GM12878 (cell line): ENCODE data around the gene RAP2C. TPM values are rescaled to one million over a fixed set of nuclear protein-coding genes. Genes with fewer than 3 reads are reported as not detected.

Experiments used
- ATAC-seq: fragments of 200-7000 bp; cut with Tn5 transposase; 3 replicates; pipeline ENCODE4 v1.9.1; 2020; ENCODE audit warnings: mild to moderate bottlenecking, moderate library complexity
- BruUV-seq: library from RNA; stranded (reverse); fragments of 400-500 nt; replicated peaks from 2 replicates; lab custom pipeline; 2021; lab: Mats Ljungman, UMichigan
- CTCF ChIA-PET: fragments of 300-600 bp; sonication (Branson Sonifier 250); formaldehyde crosslinking; extraction: SDS; loops from one replicate; lab custom pipeline; 2021; ENCODE audit warnings: inconsistent platforms; lab: Yijun Ruan, JAX
- POLR2A ChIA-PET: fragments of 350-600 bp; formaldehyde crosslinking; extraction: SDS; loops from one replicate; lab custom pipeline; 2021; ENCODE audit warnings: inconsistent platforms; lab: Charles Lee
- RAD21 ChIA-PET: fragments of 300-600 bp; sonication (Branson Sonifier 250); formaldehyde crosslinking; loops from one replicate; lab custom pipeline; 2023; ENCODE audit warnings: antibody characterized with exemption; ENCODE audit not compliant: unreplicated experiment; lab: Charles Lee
- SMC1A ChIA-PET: fragments of 300-600 bp; sonication (Branson Sonifier 250); formaldehyde crosslinking; loops from one replicate; lab custom pipeline; 2023; ENCODE audit not compliant: unreplicated experiment, uncharacterized antibody; lab: Charles Lee
- DNase-seq: peaks from one replicate; pipeline ENCODE4 v3.0.0-alpha.2; 2011; ENCODE audit warnings: low read depth, low spot score
- FAIRE-seq: peaks from 3 replicates; lab custom pipeline; 2011; peaks lifted over from hg19 to GRCh38; lab: Jason Lieb, UNC
- H2AFZ ChIP-seq: 2 replicates; pipeline ENCODE4 v1.6.0; 2011; ENCODE audit warnings: low read depth, low read length, control low read depth; ENCODE audit not compliant: control insufficient read depth
- H3K27ac ChIP-seq: 2 replicates; pipeline ENCODE4 v1.5.1; 2011; ENCODE audit warnings: control low read depth; ENCODE audit not compliant: control insufficient read depth, insufficient read depth
- H3K27me3 ChIP-seq, 2 experiments: replicated peaks in 1 of 2; 2 replicates each; pipeline versions ENCODE4 v1.6.0 to v1.6.1; 2011; ENCODE audit warnings: low read length in 1 of 2; ENCODE audit not compliant: control insufficient read depth in 2 of 2, insufficient read depth in 2 of 2
- H3K36me3 ChIP-seq, 2 experiments: 2 replicates each; pipeline ENCODE4 v1.5.1; 2011; ENCODE audit warnings: low read length in 1 of 2; ENCODE audit not compliant: control insufficient read depth in 2 of 2, insufficient read depth in 2 of 2
- H3K4me1 ChIP-seq: 2 replicates; pipeline ENCODE4 v1.6.1; 2011; ENCODE audit warnings: mild to moderate bottlenecking, low read length, moderate library complexity, mixed read lengths; ENCODE audit not compliant: control insufficient read depth, insufficient read depth
- H3K4me2 ChIP-seq: 2 replicates; pipeline ENCODE4 v1.6.0; 2011; ENCODE audit warnings: control low read depth; ENCODE audit not compliant: control insufficient read depth, insufficient read depth
- H3K4me3 ChIP-seq: fragments of 200-600 bp; sonication (generic); 2 replicates; pipeline ENCODE4 v1.5.1; 2016
- H3K79me2 ChIP-seq: 2 replicates; pipeline ENCODE4 v1.6.0; 2011; ENCODE audit warnings: low read length; ENCODE audit not compliant: control insufficient read depth, insufficient read depth
- H3K9ac ChIP-seq: 2 replicates; pipeline ENCODE4 v1.8.0; 2011; ENCODE audit warnings: low read length, control low read depth, mixed read lengths; ENCODE audit not compliant: control insufficient read depth, insufficient read depth
- H3K9me3 ChIP-seq: replicated peaks from 3 replicates; pipeline ENCODE4 v1.5.1; 2011; ENCODE audit warnings: mild to moderate bottlenecking, low read length; ENCODE audit not compliant: control insufficient read depth, insufficient read depth
- H4K20me1 ChIP-seq: 2 replicates; pipeline ENCODE4 v1.6.0; 2011; ENCODE audit not compliant: control insufficient read depth, insufficient read depth
- SPI1 ChIP-seq: IDR thresholded peaks from 2 replicates; pipeline ENCODE4 v1.6.1; 2011; ENCODE audit warnings: low read depth, mild to moderate bottlenecking, low read length, moderate library complexity, borderline replicate concordance; ENCODE audit not compliant: insufficient read depth
- ZBTB4 ChIP-seq: fragments of 450-650 bp; formaldehyde crosslinking; IDR thresholded peaks from 2 replicates; pipeline ENCODE4 v1.4.0; 2022; ENCODE audit warnings: mild to moderate bottlenecking, moderate library complexity
- WGBS: methylation state at CpG from one replicate; pipeline ENCODE4 v1.1.6; 2016; ENCODE audit warnings: low lambda C conversion rate; ENCODE audit not compliant: insufficient replicate concordance, insufficient coverage; ENCODE audit errors: missing lambda C conversion rate; 5-methylcytosine and 5-hydroxymethylcytosine counted together
- in situ Hi-C: fragments of 300-500 bp; cut with MboI; formaldehyde crosslinking; loops from 9 replicates; pipeline ENCODE4 v1.14.3; 2018; ENCODE audit warnings: mixed read lengths
- intact Hi-C: fragments of 100-400 bp; cut with micrococcal nuclease; formaldehyde crosslinking; loops from one replicate; pipeline ENCODE4 v1.14.2; 2022; ENCODE audit not compliant: unreplicated experiment
- polyA plus RNA-seq, 11 experiments: library from polyadenylated mRNA; depleted of rRNA in 4 of 11; unstranded in 6 of 11; stranded (reverse) in 5 of 11; fragments of >200 nt; fragmentation: Nextera tagmentation in 4 of 11; fragmentation: Illumina TruSeq in 1 of 11; extraction: Ambion mirVana in 4 of 11; extraction: Trizol in 1 of 11; gene quantifications; 1 replicate in 1 of 11; 2 replicates in 10 of 11; pipeline versions ENCODE4 v1.2.1 to v1.2.3, GENCODE V29; 2011 to 2016; ENCODE audit warnings: inconsistent platforms in 2 of 11, missing spikeins in 2 of 11, low read depth in 1 of 11
- total RNA-seq, 4 experiments: library from RNA; depleted of rRNA in 3 of 4; stranded (reverse); fragments of >200 nt in 3 of 4; fragmentation: Illumina TruSeq in 1 of 4; extraction: Trizol in 1 of 4; gene quantifications; 2 replicates each; pipeline versions ENCODE4 v1.2.1 to v1.2.3, GENCODE V29; 2013 to 2021

Gene RAP2C
- total and polyA plus RNA-seq, 10 of the 15 experiments (the other 5 are each of a cell fraction or from before 2014, with no cell fraction given): 17.1 to 32.1 (median 25.4) TPM

DNA sequence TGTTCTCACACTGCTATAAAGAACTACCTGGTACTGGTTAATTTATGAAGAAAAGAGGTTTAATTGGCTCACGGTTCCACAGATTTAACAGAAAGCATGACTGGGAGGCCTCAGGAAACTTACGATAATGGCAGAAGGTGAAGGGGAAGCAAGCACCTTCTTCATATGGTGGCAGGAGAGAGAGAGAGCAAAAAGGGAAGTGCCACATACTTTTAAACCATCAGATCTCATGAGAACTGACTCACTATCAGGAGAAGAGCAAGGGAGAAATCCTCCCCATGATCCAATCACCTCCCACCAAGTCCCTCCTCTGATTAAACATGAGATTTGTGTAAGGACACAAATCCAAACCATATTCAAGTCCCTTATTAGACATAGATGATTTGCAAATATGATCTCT is 12.3 kb upstream of the RAP2C start:
- 3% methylated on average over 2 of the region's 2 CpGs for WGBS
- Histone ChIP-seq H3K27me3 (no peaks in the 10 kb centered on the region), H3K9ac (no peak overlapping the region), H2AFZ (no peak overlapping the region), H3K36me3 (no peaks in the 10 kb centered on the region), H3K4me1 (no peaks in the 10 kb centered on the region), H4K20me1 (no peaks in the 10 kb centered on the region), H3K4me2 (no peak overlapping the region), H3K9me3 (no peaks in the 10 kb centered on the region), H3K79me2 (no peaks in the 10 kb centered on the region), H3K4me3 (no peak overlapping the region), H3K27ac (no peak overlapping the region)
- CTCF ChIA-PET: no interaction called here
- FAIRE-seq (peak; percentile 69), DNase-seq (no peak), ATAC-seq (no peak)
- in situ Hi-C loops: no loop called here
- intact Hi-C loops: no loop called here
- BruUV-seq: no TSS peak
- SMC1A ChIA-PET: interaction anchor here (1.0 kb wide), 1 partner anchor 24 kb away, joined by 3 read pairs; no protein-coding TSS in a partner anchor
- TF ChIP-seq ZBTB4 (CRISPR knock-in tag): no peak
- TF ChIP-seq SPI1: peak; percentile 67
- POLR2A ChIA-PET: no interaction called here
- RAD21 ChIA-PET: no interaction called here
